Progenitor cell of endocrine pancreas (in vitro differentiated cells): ENCODE results near the gene FLOT1. TPM values are rescaled to one million over a fixed set of nuclear protein-coding genes. Genes with fewer than 3 reads are reported as not detected.

Source experiments
- DNase-seq: peaks from one replicate; pipeline ENCODE4 v3.0.0; 2021; ENCODE audit warnings: low spot score; ENCODE audit not compliant: unreplicated experiment
- H3K27ac Mint-ChIP-seq: 2 replicates; pipeline ENCODE4 v1.8.0; 2021; ENCODE audit warnings: mild to moderate bottlenecking, moderate library complexity, mixed read lengths
- H3K27me3 Mint-ChIP-seq: 2 replicates; pipeline ENCODE4 v1.8.0; 2021; ENCODE audit warnings: mixed read lengths
- H3K36me3 Mint-ChIP-seq: 2 replicates; pipeline ENCODE4 v1.8.0; 2022; ENCODE audit warnings: mixed read lengths; ENCODE audit not compliant: insufficient read depth
- H3K4me1 Mint-ChIP-seq: 2 replicates; pipeline ENCODE4 v1.8.0; 2021; ENCODE audit warnings: low read depth, mixed read lengths
- H3K4me3 Mint-ChIP-seq: 2 replicates; pipeline ENCODE4 v1.8.0; 2021; ENCODE audit warnings: low read depth, mild to moderate bottlenecking, moderate library complexity, mixed read lengths
- H3K9me3 Mint-ChIP-seq: 2 replicates; pipeline ENCODE4 v1.8.0; 2021; ENCODE audit warnings: low read depth, mixed read lengths
- total RNA-seq: library from RNA; stranded (reverse); gene quantifications from 2 replicates; pipeline ENCODE4 v1.2.1, GENCODE V29; 2021
- TF ChIP-seq, protein P1 (sequence below): fragments of 200-600 bp; sonication (generic); IDR thresholded peaks from one replicate; pipeline ENCODE4 v1.5.0; 2021; ENCODE audit warnings: antibody characterized with exemption, mild to moderate bottlenecking; ENCODE audit not compliant: unreplicated experiment

The FLOT1 gene
- total RNA-seq, 1 donor from 2014 or later: 115 TPM

DNA sequence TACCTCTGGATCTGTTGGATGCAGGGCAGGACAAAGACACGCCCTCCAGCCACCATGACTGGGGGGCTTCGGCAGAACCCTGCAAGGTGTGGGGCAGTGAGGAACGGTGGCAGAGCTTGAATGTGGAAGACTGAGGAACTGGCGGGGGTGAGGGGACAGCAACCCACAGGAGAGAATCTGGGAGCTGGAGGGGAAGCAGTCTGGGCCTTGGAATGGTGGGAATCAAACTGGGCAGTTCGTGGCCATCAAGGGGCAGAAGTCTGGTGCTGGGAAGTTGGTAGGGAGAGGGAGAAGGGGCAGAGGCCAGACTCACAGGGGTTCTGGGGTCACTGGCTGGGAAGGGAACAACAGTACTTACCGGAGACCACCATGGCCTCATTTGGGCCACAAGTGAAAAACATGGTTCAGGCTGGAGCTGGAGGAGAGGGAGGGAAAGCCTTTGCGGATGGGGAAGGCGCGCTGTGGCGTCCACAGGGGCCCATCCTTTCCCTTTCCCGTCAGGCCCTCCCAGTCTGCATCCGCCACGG, 635 bp downstream of the FLOT1 start:
- Mint-ChIP-seq H3K27me3 (no peaks in the 10 kb centered on the region), H3K27ac (peak overlapping the region; percentile 93), H3K4me1 (peaks cover 21% of the 10 kb centered on the region), H3K9me3 (no peaks in the 10 kb centered on the region), H3K4me3 (peak overlapping the region; percentile 91), H3K36me3 (peaks cover 20% of the 10 kb centered on the region)
- TF ChIP-seq, protein P1, sequence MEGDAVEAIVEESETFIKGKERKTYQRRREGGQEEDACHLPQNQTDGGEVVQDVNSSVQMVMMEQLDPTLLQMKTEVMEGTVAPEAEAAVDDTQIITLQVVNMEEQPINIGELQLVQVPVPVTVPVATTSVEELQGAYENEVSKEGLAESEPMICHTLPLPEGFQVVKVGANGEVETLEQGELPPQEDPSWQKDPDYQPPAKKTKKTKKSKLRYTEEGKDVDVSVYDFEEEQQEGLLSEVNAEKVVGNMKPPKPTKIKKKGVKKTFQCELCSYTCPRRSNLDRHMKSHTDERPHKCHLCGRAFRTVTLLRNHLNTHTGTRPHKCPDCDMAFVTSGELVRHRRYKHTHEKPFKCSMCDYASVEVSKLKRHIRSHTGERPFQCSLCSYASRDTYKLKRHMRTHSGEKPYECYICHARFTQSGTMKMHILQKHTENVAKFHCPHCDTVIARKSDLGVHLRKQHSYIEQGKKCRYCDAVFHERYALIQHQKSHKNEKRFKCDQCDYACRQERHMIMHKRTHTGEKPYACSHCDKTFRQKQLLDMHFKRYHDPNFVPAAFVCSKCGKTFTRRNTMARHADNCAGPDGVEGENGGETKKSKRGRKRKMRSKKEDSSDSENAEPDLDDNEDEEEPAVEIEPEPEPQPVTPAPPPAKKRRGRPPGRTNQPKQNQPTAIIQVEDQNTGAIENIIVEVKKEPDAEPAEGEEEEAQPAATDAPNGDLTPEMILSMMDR: no peak
- DNase-seq: no peak

DNA sequence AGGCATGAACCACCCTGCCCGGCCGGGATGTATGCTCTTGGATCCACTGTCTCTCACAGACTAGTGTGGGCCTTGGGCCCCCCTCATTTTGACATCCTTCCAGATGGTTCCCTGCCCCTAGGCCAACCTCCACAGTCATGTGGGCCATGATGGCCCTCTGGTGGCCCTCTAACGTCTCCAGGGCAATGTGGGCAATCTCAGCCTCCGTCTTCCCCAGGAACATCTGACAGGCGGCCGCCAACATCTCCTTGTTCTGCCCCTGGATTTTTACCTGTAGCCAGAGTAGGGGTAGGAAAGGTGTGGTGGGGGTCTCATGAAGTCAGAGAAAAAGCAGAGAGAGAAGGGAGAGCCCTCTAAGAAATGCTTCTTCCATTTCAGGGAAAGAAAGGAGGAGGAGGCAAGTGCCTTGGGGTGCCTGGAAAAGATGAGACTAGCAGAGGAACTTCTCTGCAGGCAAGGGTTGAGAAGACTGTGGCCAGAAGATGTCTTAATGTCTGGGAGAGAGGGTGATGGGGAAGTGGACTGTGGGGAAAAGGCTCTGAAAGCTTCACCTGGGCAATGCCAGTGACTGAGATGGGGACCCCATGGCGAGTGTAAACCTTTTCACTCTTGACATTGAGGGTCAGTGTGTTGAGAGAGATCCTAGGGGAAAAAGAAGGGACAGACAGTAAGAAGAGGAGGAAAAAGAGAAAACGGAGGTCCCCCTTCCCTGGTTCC, 1.3 kb downstream of the FLOT1 start:
- peaks cover 22% of the 10 kb centered on the region for H3K36me3 Mint-ChIP-seq

DNA sequence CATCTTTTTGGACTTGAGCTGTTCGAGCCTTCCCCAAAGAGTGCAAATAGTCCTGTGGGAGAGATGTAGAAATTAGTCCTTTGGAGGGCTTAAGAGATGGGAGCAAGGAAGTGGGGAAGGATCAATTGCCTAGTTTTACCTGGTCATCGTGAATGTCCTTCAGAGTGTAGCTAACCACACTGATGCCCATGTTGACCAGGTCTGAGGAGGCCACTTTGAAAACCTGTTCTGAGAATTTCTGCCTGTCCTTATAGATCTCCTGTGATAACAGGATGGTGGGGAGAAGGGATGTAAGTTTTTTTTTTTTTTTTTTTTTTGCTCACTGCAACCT, 2.0 kb downstream of the FLOT1 start:
- H3K4me3 Mint-ChIP-seq: no peak overlapping the region
- peaks cover 21% of the 10 kb centered on the region for H3K4me1 Mint-ChIP-seq
- DNase-seq: no peak
- H3K27me3 Mint-ChIP-seq: no peaks in the 10 kb centered on the region
- no peaks in the 10 kb centered on the region for H3K9me3 Mint-ChIP-seq
- TF ChIP-seq, protein P1: no peak
- H3K36me3 Mint-ChIP-seq: peaks cover 24% of the 10 kb centered on the region
- no peak overlapping the region for H3K27ac Mint-ChIP-seq

More for the DNA sequence above, 1.3 kb downstream of the FLOT1 start:
- TF ChIP-seq, protein P1: no peak
- Mint-ChIP-seq H3K27ac (peak overlapping the region; percentile 93), H3K27me3 (no peaks in the 10 kb centered on the region), H3K4me1 (peaks cover 21% of the 10 kb centered on the region), H3K9me3 (no peaks in the 10 kb centered on the region), H3K4me3 (peak overlapping the region; percentile 91)
- DNase-seq: no peak

DNA sequence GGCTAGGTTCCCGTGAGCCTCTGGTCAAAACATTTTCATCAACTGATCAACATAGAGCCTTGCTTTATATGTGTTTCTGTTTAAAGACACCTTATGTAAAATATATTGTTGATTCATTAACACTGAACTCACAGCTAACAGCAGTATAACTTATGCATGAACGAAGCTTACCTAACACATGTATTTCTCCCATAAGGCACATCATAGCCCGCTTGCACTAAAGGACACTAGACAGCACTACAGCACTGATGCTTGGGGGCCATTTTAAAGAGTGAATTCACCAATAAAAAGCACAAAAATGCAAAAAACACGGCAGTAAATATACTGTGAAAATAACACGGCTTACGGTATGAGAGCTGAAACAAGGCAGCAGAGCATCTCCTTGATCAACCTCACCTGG, 4.0 kb downstream of the FLOT1 start:
- Mint-ChIP-seq H3K4me3 (no peak overlapping the region), H3K36me3 (peaks cover 24% of the 10 kb centered on the region)

DNA sequence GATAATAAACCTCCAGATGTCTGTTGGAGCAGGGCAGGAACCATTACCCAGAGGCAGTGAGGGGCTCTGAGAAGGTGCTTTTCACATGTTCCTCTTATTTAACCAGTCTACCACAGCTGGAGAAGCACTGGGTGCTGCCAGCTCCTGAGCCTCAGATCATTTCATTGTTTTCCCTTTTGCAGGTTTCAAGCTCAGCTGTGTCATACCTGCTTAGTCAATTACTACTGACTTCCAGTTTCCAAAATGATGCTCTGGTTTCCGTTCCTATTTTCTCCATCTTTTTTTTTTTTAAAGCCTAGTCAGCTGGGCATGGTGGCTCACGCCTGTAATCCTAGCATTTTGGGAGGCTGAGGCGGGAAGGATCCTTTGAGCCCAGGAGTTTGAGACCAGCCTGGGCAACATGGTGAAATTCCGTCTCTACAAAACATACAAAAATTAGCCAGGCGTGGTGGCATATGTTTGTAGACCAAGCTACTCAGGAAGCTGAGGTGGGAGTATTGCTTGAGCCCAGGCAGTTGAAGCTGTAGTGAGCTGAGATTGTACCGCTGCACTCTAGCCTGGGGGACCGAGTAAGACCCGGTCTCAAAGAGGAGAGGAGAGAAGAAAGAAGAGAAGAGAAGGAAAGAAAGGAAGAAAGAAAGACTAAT, 6.7 kb downstream of the FLOT1 start:
- TF ChIP-seq, protein P1: no peak
- Mint-ChIP-seq H3K4me3 (no peak overlapping the region), H3K27me3 (no peaks in the 10 kb centered on the region), H3K36me3 (peaks cover 22% of the 10 kb centered on the region), H3K27ac (peak overlapping the region; percentile 26), H3K9me3 (no peaks in the 10 kb centered on the region), H3K4me1 (peaks cover 2% of the 10 kb centered on the region)
- no peak for DNase-seq

More for the DNA sequence above, 4.0 kb downstream of the FLOT1 start:
- Mint-ChIP-seq H3K27me3 (no peaks in the 10 kb centered on the region), H3K27ac (no peak overlapping the region), H3K4me1 (peaks cover 14% of the 10 kb centered on the region), H3K9me3 (no peaks in the 10 kb centered on the region)
- TF ChIP-seq, protein P1: no peak
- no peak for DNase-seq
